Colonic mucosa (tissue), 4 donors: ENCODE measurements around the gene HTR2C. TPM values are rescaled to one million over a fixed set of nuclear protein-coding genes. Genes with fewer than 3 reads are reported as not detected.

ENCODE experiments used
- DNase-seq: peaks from one replicate; pipeline ENCODE4 v3.0.0-alpha.2; 2020
- H3K27ac ChIP-seq: fragments of 200-600 bp; one replicate; pipeline ENCODE4 v1.8.0; 2021
- H3K27me3 ChIP-seq: fragments of 200-600 bp; one replicate; pipeline ENCODE4 v1.8.0; 2021
- H3K36me3 ChIP-seq: fragments of 200-600 bp; one replicate; pipeline ENCODE4 v1.8.0; 2021
- H3K4me1 ChIP-seq: fragments of 200-600 bp; one replicate; pipeline ENCODE4 v1.8.0; 2021; ENCODE audit warnings: mild to moderate bottlenecking
- H3K4me3 ChIP-seq: fragments of 200-600 bp; one replicate; pipeline ENCODE4 v1.8.0; 2021
- H3K9ac ChIP-seq, 2 donors: one replicate each; pipeline ENCODE4 v1.7.0; 2013; ENCODE audit warnings: control low read depth in 2 of 2, low read depth in 2 of 2, low read length in 2 of 2
- H3K9me3 ChIP-seq: fragments of 200-600 bp; one replicate; pipeline ENCODE4 v1.8.0; 2021
- CTCF ChIP-seq: fragments of 200-600 bp; IDR thresholded peaks from one replicate; pipeline ENCODE4 v1.8.0; 2022; ENCODE audit warnings: antibody characterized with exemption, mild to moderate bottlenecking
- intact Hi-C: fragments of 100-400 bp; cut with DNase I; formaldehyde crosslinking; loops from one replicate; pipeline ENCODE4 v1.14.1; 2022
- total RNA-seq, 2 donors: library from RNA; stranded (reverse); fragmentation: NEBNext Ultra II Directional in 1 of 2; extraction: Animal tissue kit (Norgen Biotek cat#: 25700) in 1 of 2; gene quantifications; one replicate each; pipeline ENCODE4 v1.2.1, GENCODE V29; 2021
- donor health status: healthy.
- donor health status: DM: no; HTN: no; CAD: no.
- donor health status: DM: no; HTN: no; CAD: no.

HTR2C gene
- total RNA-seq, 2 donors from 2014 or later = not detected

- Histone ChIP-seq H3K27me3 (no peaks in the 10 kb centered on the region), H3K9ac (no peak overlapping the region), H3K27ac (no peak overlapping the region), H3K4me3 (no peak overlapping the region), H3K4me1 (no peaks in the 10 kb centered on the region), H3K9me3 (no peaks in the 10 kb centered on the region), H3K36me3 (no peaks in the 10 kb centered on the region)
- DNase-seq = no peak
- no peak for TF ChIP-seq CTCF
- intact Hi-C loops = no loop called here
These were observed 305.6 kb downstream of the HTR2C start for GRCh38 chrX:114889481-114889880.

- no peak overlapping the region for H3K27ac ChIP-seq
- peaks cover 5% of the 10 kb centered on the region for H3K27me3 ChIP-seq
- no peak for DNase-seq
- no peaks in the 10 kb centered on the region for H3K36me3 ChIP-seq
- H3K4me1 ChIP-seq = no peaks in the 10 kb centered on the region
- intact Hi-C loops = no loop called here
- no peak overlapping the region for H3K9ac ChIP-seq
- no peak for TF ChIP-seq CTCF
- no peak overlapping the region for H3K4me3 ChIP-seq
- H3K9me3 ChIP-seq = no peaks in the 10 kb centered on the region
These were observed 319.7 kb downstream of the HTR2C start for GRCh38 chrX:114903618-114904017.

- H3K9me3 ChIP-seq = no peaks in the 10 kb centered on the region
- H3K27me3 ChIP-seq = peaks cover 5% of the 10 kb centered on the region
- H3K27ac ChIP-seq = no peak overlapping the region
- DNase-seq = no peak
- no peak overlapping the region for H3K9ac ChIP-seq
- intact Hi-C loops = no loop called here
- no peak overlapping the region for H3K4me3 ChIP-seq
- no peaks in the 10 kb centered on the region for H3K4me1 ChIP-seq
- no peak for TF ChIP-seq CTCF
- no peaks in the 10 kb centered on the region for H3K36me3 ChIP-seq
These were observed 321.4 kb downstream of the HTR2C start for GRCh38 chrX:114905251-114905650.

GRCh38 chrX:114906984-114907510, 323.2 kb downstream of the HTR2C start:
- intact Hi-C loops = no loop called here
- Histone ChIP-seq H3K27ac (no peak overlapping the region), H3K36me3 (no peaks in the 10 kb centered on the region), H3K9ac (no peak overlapping the region), H3K4me3 (no peak overlapping the region), H3K4me1 (no peaks in the 10 kb centered on the region), H3K9me3 (no peaks in the 10 kb centered on the region), H3K27me3 (peaks cover 5% of the 10 kb centered on the region)
- no peak for DNase-seq
- no peak for TF ChIP-seq CTCF

- no peak for TF ChIP-seq CTCF
- Histone ChIP-seq H3K4me1 (no peaks in the 10 kb centered on the region), H3K27me3 (no peaks in the 10 kb centered on the region), H3K27ac (no peak overlapping the region), H3K9me3 (no peaks in the 10 kb centered on the region), H3K36me3 (no peaks in the 10 kb centered on the region), H3K9ac (no peak overlapping the region), H3K4me3 (no peak overlapping the region)
- no peak for DNase-seq
- intact Hi-C loops = no loop called here
These were observed 340.5 kb downstream of the HTR2C start for GRCh38 chrX:114924423-114924822.

GRCh38 chrX:114924856-114925255, 341.0 kb downstream of the HTR2C start:
- Histone ChIP-seq H3K4me3 (no peak overlapping the region), H3K27me3 (no peaks in the 10 kb centered on the region), H3K9ac (no peak overlapping the region), H3K36me3 (no peaks in the 10 kb centered on the region), H3K4me1 (no peaks in the 10 kb centered on the region), H3K27ac (no peak overlapping the region), H3K9me3 (no peaks in the 10 kb centered on the region)
- DNase-seq = no peak
- TF ChIP-seq CTCF = no peak
- intact Hi-C loops = no loop called here
